Colonic mucosa (tissue), 4 donors: ENCODE results near the gene ESRRG. TPM values are rescaled to one million over a fixed set of nuclear protein-coding genes. Genes with fewer than 3 reads are reported as not detected.

Experiments used
- DNase-seq: peaks from one replicate; pipeline ENCODE4 v3.0.0-alpha.2; 2020
- H3K27ac ChIP-seq: fragments of 200-600 bp; one replicate; pipeline ENCODE4 v1.8.0; 2021
- H3K27me3 ChIP-seq: fragments of 200-600 bp; one replicate; pipeline ENCODE4 v1.8.0; 2021
- H3K36me3 ChIP-seq: fragments of 200-600 bp; one replicate; pipeline ENCODE4 v1.8.0; 2021
- H3K4me1 ChIP-seq: fragments of 200-600 bp; one replicate; pipeline ENCODE4 v1.8.0; 2021; ENCODE audit warnings: mild to moderate bottlenecking
- H3K4me3 ChIP-seq: fragments of 200-600 bp; one replicate; pipeline ENCODE4 v1.8.0; 2021
- H3K9ac ChIP-seq, 2 donors: one replicate each; pipeline ENCODE4 v1.7.0; 2013; ENCODE audit warnings: control low read depth in 2 of 2, low read depth in 2 of 2, low read length in 2 of 2
- H3K9me3 ChIP-seq: fragments of 200-600 bp; one replicate; pipeline ENCODE4 v1.8.0; 2021
- intact Hi-C: fragments of 100-400 bp; cut with DNase I; formaldehyde crosslinking; loops from one replicate; pipeline ENCODE4 v1.14.1; 2022
- total RNA-seq, 2 donors: library from RNA; stranded (reverse); fragmentation: NEBNext Ultra II Directional in 1 of 2; extraction: Animal tissue kit (Norgen Biotek cat#: 25700) in 1 of 2; gene quantifications; one replicate each; pipeline ENCODE4 v1.2.1, GENCODE V29; 2021
- TF ChIP-seq, protein P1 (sequence below): fragments of 200-600 bp; IDR thresholded peaks from one replicate; pipeline ENCODE4 v1.8.0; 2022; ENCODE audit warnings: antibody characterized with exemption, mild to moderate bottlenecking
- donor health status: healthy.
- donor health status: DM: no; HTN: no; CAD: no.
- donor health status: DM: no; HTN: no; CAD: no.

ESRRG gene
- total RNA-seq, 2 donors from 2014 or later, result 0.10 to 0.27 TPM

DNA sequence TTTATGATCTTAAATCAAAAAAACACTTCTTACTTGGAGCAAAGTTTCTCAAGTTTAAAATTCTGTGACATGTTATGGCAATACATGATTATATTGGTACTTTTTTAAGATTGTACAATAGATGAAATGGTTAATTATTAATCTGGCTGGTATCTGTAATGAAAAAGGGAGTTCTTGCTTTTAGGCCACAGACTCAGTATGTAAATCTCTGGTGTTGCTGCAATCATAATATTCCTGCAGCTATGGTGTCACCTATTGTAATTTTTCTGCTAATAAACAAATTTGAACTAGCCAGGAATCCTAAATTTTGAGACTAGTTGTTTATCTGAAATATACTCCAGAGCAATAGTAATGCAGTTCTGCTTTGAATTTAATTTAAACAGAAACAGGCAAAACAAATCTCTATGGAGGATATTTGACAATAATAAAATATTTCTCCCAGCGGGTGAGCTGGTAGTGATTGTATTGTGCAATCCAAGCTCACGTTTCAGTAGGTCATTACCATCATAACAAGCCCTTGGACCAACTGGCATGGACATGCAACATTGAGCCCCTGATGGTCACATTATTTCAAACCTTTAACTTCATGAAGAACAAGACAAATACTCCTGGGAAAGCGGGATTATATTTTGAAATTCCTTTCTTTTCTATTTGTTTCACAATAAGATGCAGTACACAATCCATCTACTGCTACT is 222.8 kb downstream of the ESRRG start:
- TF ChIP-seq, protein P1, sequence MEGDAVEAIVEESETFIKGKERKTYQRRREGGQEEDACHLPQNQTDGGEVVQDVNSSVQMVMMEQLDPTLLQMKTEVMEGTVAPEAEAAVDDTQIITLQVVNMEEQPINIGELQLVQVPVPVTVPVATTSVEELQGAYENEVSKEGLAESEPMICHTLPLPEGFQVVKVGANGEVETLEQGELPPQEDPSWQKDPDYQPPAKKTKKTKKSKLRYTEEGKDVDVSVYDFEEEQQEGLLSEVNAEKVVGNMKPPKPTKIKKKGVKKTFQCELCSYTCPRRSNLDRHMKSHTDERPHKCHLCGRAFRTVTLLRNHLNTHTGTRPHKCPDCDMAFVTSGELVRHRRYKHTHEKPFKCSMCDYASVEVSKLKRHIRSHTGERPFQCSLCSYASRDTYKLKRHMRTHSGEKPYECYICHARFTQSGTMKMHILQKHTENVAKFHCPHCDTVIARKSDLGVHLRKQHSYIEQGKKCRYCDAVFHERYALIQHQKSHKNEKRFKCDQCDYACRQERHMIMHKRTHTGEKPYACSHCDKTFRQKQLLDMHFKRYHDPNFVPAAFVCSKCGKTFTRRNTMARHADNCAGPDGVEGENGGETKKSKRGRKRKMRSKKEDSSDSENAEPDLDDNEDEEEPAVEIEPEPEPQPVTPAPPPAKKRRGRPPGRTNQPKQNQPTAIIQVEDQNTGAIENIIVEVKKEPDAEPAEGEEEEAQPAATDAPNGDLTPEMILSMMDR, result no peak
- Histone ChIP-seq H3K36me3 (no peaks in the 10 kb centered on the region), H3K9me3 (no peaks in the 10 kb centered on the region), H3K9ac (no peak overlapping the region), H3K27me3 (no peaks in the 10 kb centered on the region), H3K27ac (no peak overlapping the region), H3K4me3 (no peak overlapping the region), H3K4me1 (no peaks in the 10 kb centered on the region)
- DNase-seq, result no peak
- intact Hi-C loops, result no loop called here

DNA sequence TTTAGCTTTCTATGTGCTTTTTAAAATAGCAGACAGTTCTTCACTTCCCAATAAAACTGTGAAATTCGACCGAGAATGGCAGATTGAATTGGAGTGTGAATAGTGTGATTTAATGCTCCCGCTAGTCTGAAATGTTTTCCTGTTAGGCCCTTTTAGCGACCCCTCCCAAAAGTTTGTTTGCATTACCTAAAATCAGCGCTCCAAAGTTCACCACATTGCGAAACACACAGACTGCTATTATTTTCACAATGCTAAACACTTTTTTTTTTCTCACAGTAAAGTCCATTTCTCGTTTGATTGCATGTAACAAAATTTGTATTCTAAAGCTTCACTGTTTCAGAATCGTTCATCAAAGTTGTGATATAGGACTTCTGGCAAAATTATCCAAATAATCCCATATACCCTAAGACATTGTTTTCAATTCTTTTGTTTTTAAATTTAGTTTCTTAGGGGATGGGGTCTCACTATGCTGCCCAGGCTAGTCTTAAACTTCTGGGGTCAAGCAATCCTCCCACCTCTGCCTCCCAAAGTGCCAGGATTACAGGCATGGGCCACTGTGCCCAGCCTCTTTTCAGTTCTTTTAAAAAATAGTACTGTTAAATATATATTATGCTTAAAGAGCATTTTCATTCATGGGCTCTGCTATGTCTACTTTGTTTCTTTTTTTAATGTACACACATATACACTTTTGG is 223.5 kb downstream of the ESRRG start:
- no peak overlapping the region for H3K4me3 ChIP-seq
- TF ChIP-seq, protein P1, result no peak
- intact Hi-C loops, result no loop called here
- no peak overlapping the region for H3K9ac ChIP-seq
- no peaks in the 10 kb centered on the region for H3K27me3 ChIP-seq
- H3K4me1 ChIP-seq, result no peaks in the 10 kb centered on the region
- no peak overlapping the region for H3K27ac ChIP-seq
- peak; percentile 41 for DNase-seq
- H3K9me3 ChIP-seq, result no peaks in the 10 kb centered on the region
- no peaks in the 10 kb centered on the region for H3K36me3 ChIP-seq

DNA sequence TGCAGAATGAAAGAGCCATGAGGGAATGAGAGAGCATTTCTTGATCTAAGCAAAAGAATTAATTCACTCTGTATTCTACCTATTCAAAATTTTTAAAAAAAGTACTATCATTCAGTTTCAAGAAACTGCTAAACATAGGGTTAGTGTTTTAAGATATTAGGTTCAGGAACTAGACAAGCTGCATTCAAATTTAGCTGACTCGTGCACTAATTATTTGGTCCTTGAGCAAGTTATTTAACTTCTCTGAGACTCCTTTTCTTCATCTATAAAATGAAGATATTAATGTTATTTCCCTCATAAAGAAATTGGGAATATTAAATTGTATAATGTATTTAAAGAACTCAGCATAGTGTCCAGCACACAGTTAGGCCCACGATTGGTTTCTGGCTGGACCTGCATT is 225.0 kb downstream of the ESRRG start:
- H3K27me3 ChIP-seq, result no peaks in the 10 kb centered on the region
- H3K36me3 ChIP-seq, result no peaks in the 10 kb centered on the region
- no peak overlapping the region for H3K27ac ChIP-seq
- H3K9ac ChIP-seq, result no peak overlapping the region
- DNase-seq, result no peak
- H3K9me3 ChIP-seq, result no peaks in the 10 kb centered on the region
- TF ChIP-seq, protein P1, result no peak
- no peak overlapping the region for H3K4me3 ChIP-seq
- intact Hi-C loops, result no loop called here
- H3K4me1 ChIP-seq, result no peaks in the 10 kb centered on the region

DNA sequence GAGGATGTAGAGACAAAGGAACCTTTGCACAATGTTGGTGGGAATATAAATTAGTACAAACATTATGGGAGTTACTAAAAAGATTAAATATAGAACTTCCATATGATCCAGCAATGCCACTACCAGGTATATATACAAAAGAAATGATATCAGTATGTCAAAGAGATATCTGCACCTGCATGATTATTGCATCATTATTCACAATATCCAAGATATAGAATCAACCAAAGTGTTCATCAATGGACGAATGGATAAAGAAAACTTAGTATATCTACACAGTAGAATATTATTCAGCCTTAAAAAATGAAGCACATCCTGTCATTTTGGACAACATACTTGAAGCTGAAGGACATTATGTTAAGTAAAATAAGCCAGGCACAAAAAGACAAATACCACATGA is 238.2 kb downstream of the ESRRG start:
- TF ChIP-seq, protein P1, result no peak
- no peak overlapping the region for H3K27ac ChIP-seq
- intact Hi-C loops, result no loop called here
- no peaks in the 10 kb centered on the region for H3K4me1 ChIP-seq
- H3K36me3 ChIP-seq, result no peaks in the 10 kb centered on the region
- no peaks in the 10 kb centered on the region for H3K27me3 ChIP-seq
- no peaks in the 10 kb centered on the region for H3K9me3 ChIP-seq
- H3K9ac ChIP-seq, result no peak overlapping the region
- H3K4me3 ChIP-seq, result no peak overlapping the region
- no peak for DNase-seq

DNA sequence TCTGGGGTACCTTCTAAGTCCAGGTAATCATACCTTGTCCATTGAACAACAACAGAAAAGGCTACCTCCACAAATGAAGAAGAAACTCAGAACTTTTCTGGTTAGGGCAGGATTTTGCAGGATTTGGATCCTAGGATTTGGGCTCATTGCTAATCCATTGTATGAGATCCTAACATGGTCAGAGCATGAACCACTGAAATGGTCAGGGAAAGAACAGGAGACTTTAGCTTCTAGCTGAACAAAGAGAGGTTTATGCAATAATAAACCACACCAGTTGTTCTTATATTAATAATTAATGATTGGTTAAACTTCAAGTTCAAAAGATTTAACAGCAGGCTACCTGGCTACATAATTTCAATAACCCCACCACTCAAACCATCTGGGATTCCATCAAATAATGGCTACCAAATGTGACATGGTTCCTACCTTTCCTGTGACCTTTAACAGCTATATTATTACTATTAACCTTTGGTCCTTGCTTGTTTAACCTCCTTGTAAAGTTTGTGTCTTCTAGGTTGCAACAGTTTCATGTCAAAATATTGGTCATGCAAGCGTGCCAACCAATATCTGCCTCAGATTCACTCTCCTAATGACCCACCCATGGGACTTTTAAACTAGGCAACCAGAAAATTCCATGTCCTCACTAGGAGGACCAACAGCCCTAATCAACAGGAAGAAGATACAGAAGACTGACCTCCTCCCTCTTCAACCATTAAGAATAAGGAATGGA is 239.4 kb downstream of the ESRRG start:
- no peak overlapping the region for H3K9ac ChIP-seq
- H3K4me1 ChIP-seq, result no peaks in the 10 kb centered on the region
- intact Hi-C loops, result no loop called here
- TF ChIP-seq, protein P1, result no peak
- H3K9me3 ChIP-seq, result no peaks in the 10 kb centered on the region
- H3K4me3 ChIP-seq, result no peak overlapping the region
- H3K27me3 ChIP-seq, result no peaks in the 10 kb centered on the region
- no peak for DNase-seq
- no peak overlapping the region for H3K27ac ChIP-seq
- H3K36me3 ChIP-seq, result no peaks in the 10 kb centered on the region
